C4-2B (cell line): Measurements from ENCODE around the gene DGKI.

ENCODE experiments used
- H3K27ac ChIP-seq: fragments of 450-650 bp; 2 replicates; pipeline ENCODE4 v1.5.1; 2017
- CTCF ChIP-seq: fragments of 450-650 bp; conservative IDR thresholded peaks from 2 replicates; pipeline ENCODE4 v1.5.1; 2017; ENCODE audit warnings: mild to moderate bottlenecking
- ZFX ChIP-seq: fragments of 450-650 bp; IDR thresholded peaks from 2 replicates; pipeline ENCODE4 v1.6.1; 2017

The DGKI gene

GRCh38 chr7:137421366-137421765 lies 425.4 kb downstream of the DGKI start:
- H3K27ac ChIP-seq = no peak overlapping the region
- TF ChIP-seq ZFX (no peak), CTCF (no peak)

- TF ChIP-seq ZFX = no peak
- no peak for TF ChIP-seq CTCF
Observed at GRCh38 chr7:137418841-137419240, 427.9 kb downstream of the DGKI start.

GRCh38 chr7:137417464-137417863 lies 429.3 kb downstream of the DGKI start:
- no peak overlapping the region for H3K27ac ChIP-seq
- TF ChIP-seq ZFX (no peak), CTCF (no peak)

More at GRCh38 chr7:137418841-137419240, 427.9 kb downstream of the DGKI start:
- H3K27ac ChIP-seq = no peak overlapping the region

GRCh38 chr7:137413901-137414300 lies 432.9 kb downstream of the DGKI start:
- TF ChIP-seq CTCF = no peak
- no peak for TF ChIP-seq ZFX
- no peak overlapping the region for H3K27ac ChIP-seq

- TF ChIP-seq CTCF (no peak), ZFX (no peak)
- no peak overlapping the region for H3K27ac ChIP-seq
Observed at GRCh38 chr7:137411446-137411845, 435.3 kb downstream of the DGKI start.

- TF ChIP-seq CTCF (no peak), ZFX (no peak)
- H3K27ac ChIP-seq = no peak overlapping the region
Observed at GRCh38 chr7:137408126-137408525, 438.6 kb downstream of the DGKI start.

GRCh38 chr7:137407078-137407477 lies 439.7 kb downstream of the DGKI start:
- no peak for TF ChIP-seq ZFX
- TF ChIP-seq CTCF = no peak
- H3K27ac ChIP-seq = no peak overlapping the region
